Prostate gland (tissue), 2 donors: ENCODE results near the gene TEX54. TPM values are rescaled to one million over a fixed set of nuclear protein-coding genes. Genes with fewer than 3 reads are reported as not detected.

Experiments
- DNase-seq: peaks from one replicate; pipeline ENCODE4 v3.0.0-alpha.2; 2019; ENCODE audit warnings: low spot score
- H3K27ac ChIP-seq, 2 donors: fragments of 200-600 bp; sonication (generic); 2 replicates each; pipeline ENCODE4 v1.5.1; 2017 to 2019
- H3K27me3 ChIP-seq: fragments of 200-600 bp; sonication (generic); replicated peaks from 2 replicates; pipeline ENCODE4 v1.5.1; 2019; ENCODE audit not compliant: insufficient read depth
- H3K36me3 ChIP-seq, 2 donors: fragments of 200-600 bp; sonication (generic); 1 replicate in 1 of 2; 2 replicates in 1 of 2; pipeline versions ENCODE4 v1.5.1 to v1.8.1; 2017 to 2019
- H3K4me1 ChIP-seq: fragments of 200-600 bp; sonication (generic); replicated peaks from 2 replicates; pipeline ENCODE4 v1.5.1; 2019
- H3K4me3 ChIP-seq, 2 donors: fragments of 200-600 bp; sonication (generic); 2 replicates each; pipeline ENCODE4 v1.5.1; 2017 to 2019
- H3K9me3 ChIP-seq: fragments of 200-600 bp; sonication (generic); 2 replicates; pipeline ENCODE4 v1.5.1; 2017
- POLR2A ChIP-seq: fragments of 450-650 bp; IDR thresholded peaks from one replicate; pipeline ENCODE4 v1.6.1; 2016; ENCODE audit warnings: antibody characterized with exemption, mild to moderate bottlenecking
- POLR2AphosphoS5 ChIP-seq: sonication (generic); formaldehyde crosslinking; IDR thresholded peaks from one replicate; pipeline ENCODE4 v1.6.1; 2017; ENCODE audit warnings: antibody characterized with exemption
- WGBS: methylation state at CpG from one replicate; pipeline ENCODE4 v1.1.5; 2018; 5-methylcytosine and 5-hydroxymethylcytosine counted together
- intact Hi-C: fragments of 100-400 bp; cut with DNase I; formaldehyde crosslinking; loops from one replicate; pipeline ENCODE4 v1.14.2; 2022
- total RNA-seq, 2 donors: library from RNA; depleted of rRNA; stranded (reverse); fragments of >200 nt; gene quantifications; one replicate each; pipeline ENCODE4 v1.1.0, GENCODE V29; 2016
- TF ChIP-seq, protein P1 (sequence below), 4 experiments: fragments of 200-600 bp in 2 of 4; fragments of 450-650 bp in 2 of 4; sonication (generic) in 2 of 4; IDR thresholded peaks; 1 replicate in 3 of 4; 2 replicates in 1 of 4; pipeline ENCODE4 v1.5.1; 2016 to 2019; ENCODE audit warnings: antibody characterized with exemption in 4 of 4, mild to moderate bottlenecking in 2 of 4, moderate library complexity in 2 of 4

Gene TEX54
- total RNA-seq, 2 donors from 2014 or later = not detected

DNA sequence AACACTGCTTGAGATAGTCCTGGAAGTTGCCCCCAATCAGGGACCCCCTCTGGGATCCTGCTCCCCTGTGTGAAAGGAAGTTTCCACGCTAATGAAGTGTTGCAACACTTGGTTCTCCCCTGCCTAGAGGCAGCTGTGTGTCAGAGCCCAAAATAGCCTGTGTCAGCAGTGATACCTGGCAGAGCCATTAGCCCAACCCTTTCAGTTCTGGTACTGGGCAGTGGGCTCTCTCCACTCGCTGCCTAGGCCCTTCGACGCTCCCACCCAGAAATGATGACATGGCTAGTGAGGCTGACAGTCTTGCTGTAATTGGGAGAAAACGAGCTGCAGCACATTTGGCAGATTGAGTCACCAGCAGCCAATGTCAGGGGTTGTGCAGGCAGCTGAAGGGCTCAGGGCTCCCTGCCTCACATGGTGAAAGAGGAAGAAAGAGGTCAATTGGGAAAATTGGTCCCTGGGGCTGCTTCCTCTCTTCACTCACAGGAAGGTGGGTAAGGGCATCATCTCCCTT lies 26.0 kb downstream of the TEX54 start:
- 80% methylated on average over 5 of the region's 5 CpGs for WGBS
- intact Hi-C loops = no loop called here
- Histone ChIP-seq H3K36me3 (peaks cover 0 to 5% of the 10 kb centered on the region in 2 donors), H3K27ac (peak overlapping the region in 1 of 2 donors; percentile 84), H3K27me3 (no peaks in the 10 kb centered on the region), H3K4me1 (peaks cover 5% of the 10 kb centered on the region), H3K4me3 (no peak overlapping the region), H3K9me3 (no peaks in the 10 kb centered on the region)
- TF ChIP-seq POLR2A (no peak), POLR2AphosphoS5 (no peak)
- TF ChIP-seq, protein P1, sequence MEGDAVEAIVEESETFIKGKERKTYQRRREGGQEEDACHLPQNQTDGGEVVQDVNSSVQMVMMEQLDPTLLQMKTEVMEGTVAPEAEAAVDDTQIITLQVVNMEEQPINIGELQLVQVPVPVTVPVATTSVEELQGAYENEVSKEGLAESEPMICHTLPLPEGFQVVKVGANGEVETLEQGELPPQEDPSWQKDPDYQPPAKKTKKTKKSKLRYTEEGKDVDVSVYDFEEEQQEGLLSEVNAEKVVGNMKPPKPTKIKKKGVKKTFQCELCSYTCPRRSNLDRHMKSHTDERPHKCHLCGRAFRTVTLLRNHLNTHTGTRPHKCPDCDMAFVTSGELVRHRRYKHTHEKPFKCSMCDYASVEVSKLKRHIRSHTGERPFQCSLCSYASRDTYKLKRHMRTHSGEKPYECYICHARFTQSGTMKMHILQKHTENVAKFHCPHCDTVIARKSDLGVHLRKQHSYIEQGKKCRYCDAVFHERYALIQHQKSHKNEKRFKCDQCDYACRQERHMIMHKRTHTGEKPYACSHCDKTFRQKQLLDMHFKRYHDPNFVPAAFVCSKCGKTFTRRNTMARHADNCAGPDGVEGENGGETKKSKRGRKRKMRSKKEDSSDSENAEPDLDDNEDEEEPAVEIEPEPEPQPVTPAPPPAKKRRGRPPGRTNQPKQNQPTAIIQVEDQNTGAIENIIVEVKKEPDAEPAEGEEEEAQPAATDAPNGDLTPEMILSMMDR (IDR thresholded peaks at IDR 0.05) = no peak
- no peak for DNase-seq

DNA sequence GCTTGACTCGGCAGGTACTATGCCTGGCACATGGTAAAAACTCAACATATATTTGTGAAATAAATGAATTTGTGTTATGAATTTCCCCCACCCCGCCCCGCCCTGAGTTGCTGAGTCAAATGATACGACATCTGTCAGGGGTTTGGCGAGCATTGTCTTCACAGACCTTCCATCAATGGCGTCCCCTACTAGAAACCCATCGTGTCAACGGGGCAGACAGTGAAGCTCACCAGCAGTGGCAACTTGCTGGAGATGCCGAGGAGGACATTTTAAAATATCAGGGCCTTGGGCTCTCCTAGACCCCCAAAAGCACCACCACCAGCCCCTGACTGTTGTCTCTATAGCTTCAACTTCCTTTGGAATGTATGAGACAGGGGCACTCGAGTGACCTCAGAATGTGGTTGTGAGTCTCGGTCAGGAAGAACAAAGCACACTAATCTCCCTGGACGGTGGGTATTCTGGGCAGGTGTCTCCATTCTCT lies 26.6 kb downstream of the TEX54 start:
- Histone ChIP-seq H3K4me3 (peak overlapping the region; percentile 83 to 88), H3K27ac (peak overlapping the region; percentile 77 to 84), H3K27me3 (no peaks in the 10 kb centered on the region), H3K9me3 (no peaks in the 10 kb centered on the region), H3K36me3 (peaks cover 3 to 8% of the 10 kb centered on the region in 2 donors), H3K4me1 (peaks cover 5% of the 10 kb centered on the region)
- no peak for TF ChIP-seq POLR2A
- TF ChIP-seq, protein P1 (IDR thresholded peaks at IDR 0.05) = no peak
- TF ChIP-seq POLR2AphosphoS5 = no peak
- WGBS = 26% methylated on average over 12 of the region's 12 CpGs
- DNase-seq = no peak
- intact Hi-C loops = no loop called here

DNA sequence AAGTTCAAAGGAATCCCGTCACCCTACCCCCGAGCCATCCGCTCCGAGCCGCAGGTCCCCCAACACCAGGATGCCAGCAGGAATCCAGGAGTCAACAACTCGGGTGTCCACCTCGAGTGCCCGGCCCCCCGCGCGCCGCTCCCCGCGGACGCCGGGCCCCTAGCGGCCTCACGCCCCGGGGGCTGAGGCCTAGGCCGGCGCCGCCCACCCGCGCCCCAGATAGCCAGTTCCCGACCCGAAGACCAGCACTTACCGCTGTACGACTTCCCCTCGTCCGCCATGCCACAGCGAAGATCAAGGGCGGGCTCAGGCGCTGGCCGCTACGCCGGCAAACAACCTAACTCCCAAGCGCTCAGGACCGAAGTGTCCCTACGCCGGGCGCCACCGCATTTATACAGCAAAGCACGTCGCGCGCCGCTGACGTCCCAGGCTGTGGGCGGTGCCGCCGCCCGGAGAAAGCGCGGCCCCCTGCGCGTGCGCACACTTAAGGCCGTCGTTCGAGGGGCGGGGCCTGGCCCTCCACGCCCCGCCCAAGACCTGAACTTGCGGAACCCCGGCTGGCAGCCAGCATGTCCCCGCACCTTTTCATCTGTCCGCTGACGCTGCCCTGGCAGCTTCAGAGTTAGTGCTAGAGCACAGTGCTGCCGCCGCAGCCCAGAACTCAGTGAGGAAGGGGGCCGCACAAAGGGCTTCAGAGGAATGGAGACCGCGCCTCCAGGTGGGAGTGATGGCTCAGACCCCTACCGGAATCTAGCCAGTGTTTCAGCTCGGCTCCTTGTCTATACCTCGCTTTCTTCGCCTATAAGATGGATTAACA lies 27.4 kb downstream of the TEX54 start, which contains the start of gene NXF1:
Gene NXF1 (minus strand): TSS at position 365 of the 817 bp plus-strand sequence. CDS start 84 bp downstream, at position 281.
- TF ChIP-seq POLR2A (peak; percentile 100), POLR2AphosphoS5 (peak; percentile 100)
- TF ChIP-seq, protein P1 (IDR thresholded peaks at IDR 0.05) = peak in 3 of 4 experiments; percentile 9 to 42 (median 37)
- 0% methylated on average over 18 of the region's 77 CpGs for WGBS
- intact Hi-C loops = no loop called here

DNA sequence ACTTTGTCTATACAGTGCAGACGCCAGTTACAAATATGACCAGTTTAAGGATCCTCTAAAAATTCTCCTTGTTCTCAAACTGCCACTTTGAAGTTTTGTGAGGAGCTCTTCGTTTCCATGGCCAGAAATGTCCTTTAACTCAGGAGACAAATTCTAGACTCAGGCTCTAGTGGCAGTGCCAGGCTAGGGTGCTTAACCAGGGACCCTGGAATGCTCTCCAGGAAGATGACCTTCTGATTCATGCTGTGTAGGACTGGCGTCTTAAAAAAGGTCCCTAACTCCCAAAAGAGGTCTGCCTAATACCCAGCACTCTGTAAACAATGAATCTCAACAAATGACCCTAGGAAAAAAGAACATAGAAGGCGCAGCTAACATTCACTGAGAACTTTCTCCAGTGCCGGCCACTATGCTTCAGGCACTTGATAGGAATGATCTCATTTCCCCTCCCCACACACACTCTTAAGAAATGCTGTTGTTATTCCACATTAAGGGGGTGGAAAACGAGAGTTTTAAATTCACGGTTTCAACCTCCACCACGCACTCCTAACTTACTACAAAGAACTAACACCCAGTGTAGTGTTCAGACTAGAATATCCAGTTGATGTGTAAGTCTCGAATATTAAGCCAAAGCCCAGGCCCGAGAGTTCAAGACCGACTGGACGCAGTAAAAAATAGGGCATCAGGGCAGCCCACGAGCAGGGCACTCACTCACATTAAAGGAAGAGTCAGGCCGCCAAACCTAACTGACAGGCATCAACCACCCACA lies 28.1 kb downstream of the TEX54 start:
- no peak for DNase-seq
- H3K4me1 ChIP-seq = peaks cover 5% of the 10 kb centered on the region
- H3K27ac ChIP-seq = peak overlapping the region; percentile 77 to 84
- WGBS = 2% methylated on average over 14 of the region's 14 CpGs
- peaks cover 5 to 22% of the 10 kb centered on the region in 2 donors for H3K36me3 ChIP-seq
- intact Hi-C loops = no loop called here
- H3K9me3 ChIP-seq = no peaks in the 10 kb centered on the region
- H3K27me3 ChIP-seq = no peaks in the 10 kb centered on the region
- no peak for TF ChIP-seq POLR2A
- no peak for TF ChIP-seq POLR2AphosphoS5
- TF ChIP-seq, protein P1 (IDR thresholded peaks at IDR 0.05) = no peak
- H3K4me3 ChIP-seq = peak overlapping the region; percentile 83 to 88

More for the DNA sequence above, 27.4 kb downstream of the TEX54 start, which contains the start of gene NXF1:
- H3K27ac ChIP-seq = peak within 1 kb of the TSS; percentile 77 to 84
- H3K4me3 ChIP-seq = peak within 1 kb of the TSS; percentile 83 to 88
- H3K4me1 ChIP-seq = peaks cover 5% of the 10 kb centered on the region
- H3K36me3 ChIP-seq = peaks cover 5 to 14% of the 10 kb centered on the region in 2 donors
- no peaks in the 10 kb centered on the region for H3K9me3 ChIP-seq
- no peaks in the 10 kb centered on the region for H3K27me3 ChIP-seq
- DNase-seq = peak; percentile 95
